ENCODE data around the gene MIA3.

Gene MIA3

DNA sequence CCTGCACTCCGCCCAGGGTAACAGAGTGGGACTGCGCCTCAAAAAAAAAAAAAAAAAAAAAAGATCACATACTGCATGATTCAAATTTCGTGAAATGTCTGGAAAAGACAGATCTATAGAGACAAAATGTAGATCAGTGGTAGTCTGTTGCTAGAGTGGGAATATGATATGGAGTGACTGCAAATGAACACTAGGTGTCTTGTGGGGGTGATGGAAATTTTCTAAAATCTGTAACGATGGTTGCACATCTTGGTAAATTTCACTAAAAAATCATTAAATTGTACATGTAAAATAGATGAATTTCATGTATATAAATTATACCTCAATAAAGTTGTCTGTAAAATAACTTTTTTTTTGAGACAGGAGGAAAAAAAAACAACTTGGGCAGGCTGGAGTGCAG is 88.9 kb downstream of the MIA3 start:
- H3K4me3 ChIP-seq (ENCODE audit: control insufficient read depth, low read depth, low read length), result no peak overlapping the region
- TF ChIP-seq, protein P1, sequence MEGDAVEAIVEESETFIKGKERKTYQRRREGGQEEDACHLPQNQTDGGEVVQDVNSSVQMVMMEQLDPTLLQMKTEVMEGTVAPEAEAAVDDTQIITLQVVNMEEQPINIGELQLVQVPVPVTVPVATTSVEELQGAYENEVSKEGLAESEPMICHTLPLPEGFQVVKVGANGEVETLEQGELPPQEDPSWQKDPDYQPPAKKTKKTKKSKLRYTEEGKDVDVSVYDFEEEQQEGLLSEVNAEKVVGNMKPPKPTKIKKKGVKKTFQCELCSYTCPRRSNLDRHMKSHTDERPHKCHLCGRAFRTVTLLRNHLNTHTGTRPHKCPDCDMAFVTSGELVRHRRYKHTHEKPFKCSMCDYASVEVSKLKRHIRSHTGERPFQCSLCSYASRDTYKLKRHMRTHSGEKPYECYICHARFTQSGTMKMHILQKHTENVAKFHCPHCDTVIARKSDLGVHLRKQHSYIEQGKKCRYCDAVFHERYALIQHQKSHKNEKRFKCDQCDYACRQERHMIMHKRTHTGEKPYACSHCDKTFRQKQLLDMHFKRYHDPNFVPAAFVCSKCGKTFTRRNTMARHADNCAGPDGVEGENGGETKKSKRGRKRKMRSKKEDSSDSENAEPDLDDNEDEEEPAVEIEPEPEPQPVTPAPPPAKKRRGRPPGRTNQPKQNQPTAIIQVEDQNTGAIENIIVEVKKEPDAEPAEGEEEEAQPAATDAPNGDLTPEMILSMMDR (conservative IDR thresholded peaks at IDR 0.05; ENCODE audit: control insufficient read depth, insufficient read depth, low read depth, low read length), result no peak
- DNase-seq (ENCODE audit: low read depth), result no peak

GRCh38 chr1:222709700-222710153 is 91.8 kb downstream of the MIA3 start:
- TF ChIP-seq, protein P1 (conservative IDR thresholded peaks at IDR 0.05; ENCODE audit: control insufficient read depth, insufficient read depth, low read depth, low read length), result no peak
- no peak for DNase-seq (ENCODE audit: low read depth)
- no peak overlapping the region for H3K4me3 ChIP-seq (ENCODE audit: control insufficient read depth, low read depth, low read length)

- TF ChIP-seq, protein P1 (conservative IDR thresholded peaks at IDR 0.05; ENCODE audit: control insufficient read depth, insufficient read depth, low read depth, low read length), result no peak
- peak; percentile 77 for DNase-seq (ENCODE audit: low read depth)
- peak overlapping the region; percentile 69 for H3K4me3 ChIP-seq (ENCODE audit: control insufficient read depth, low read depth, low read length)
Observed at GRCh38 chr1:222711319-222712252, 93.7 kb downstream of the MIA3 start.

GRCh38 chr1:222712253-222713090 is 94.6 kb downstream of the MIA3 start, which contains the start of the genes AIDA and BROX:
Gene AIDA, minus strand, starts transcription at chr1:222712491. Its CDS starts 174 bp downstream, at chr1:222712317.
Gene BROX, plus strand, starts transcription at chr1:222712564. Its CDS starts 3,136 bp downstream, at chr1:222715700.
- peak; percentile 72 for DNase-seq (ENCODE audit: low read depth)
- TF ChIP-seq, protein P1 (conservative IDR thresholded peaks at IDR 0.05; ENCODE audit: control insufficient read depth, insufficient read depth, low read depth, low read length), result no peak
- peak within 1 kb of the TSS; percentile 69 for H3K4me3 ChIP-seq (ENCODE audit: control insufficient read depth, low read depth, low read length)

- peak overlapping the region; percentile 69 for H3K4me3 ChIP-seq (ENCODE audit: control insufficient read depth, low read depth, low read length)
- TF ChIP-seq, protein P1 (conservative IDR thresholded peaks at IDR 0.05; ENCODE audit: control insufficient read depth, insufficient read depth, low read depth, low read length), result no peak
- DNase-seq (ENCODE audit: low read depth), result peak; percentile 92
Observed at GRCh38 chr1:222713091-222713961, 95.4 kb downstream of the MIA3 start.

Measured in fibroblast of mammary gland (primary cell).